Adrenal gland (tissue), 5 donors: ENCODE measurements around the gene AFM.

ENCODE experiments used
- POLR2A ChIP-seq, 2 donors: fragments of 450-650 bp; IDR thresholded peaks; one replicate each; pipeline ENCODE4 v1.6.1; 2017; ENCODE audit warnings: antibody characterized with exemption in 2 of 2, mild to moderate bottlenecking in 2 of 2, moderate library complexity in 1 of 2
- TF ChIP-seq, protein P1 (sequence below), 6 experiments: fragments of 450-650 bp in 4 of 6; fragments of 200-600 bp in 2 of 6; sonication (generic) in 1 of 6; IDR thresholded peaks; 1 replicate in 5 of 6; 2 replicates in 1 of 6; pipeline versions ENCODE4 v1.5.1 to v1.8.0; 2016 to 2021; ENCODE audit warnings: antibody characterized with exemption in 6 of 6, mild to moderate bottlenecking in 2 of 6, moderate library complexity in 1 of 6
- donor health status: DM: no; HTN: no; CAD: no.

DNA sequence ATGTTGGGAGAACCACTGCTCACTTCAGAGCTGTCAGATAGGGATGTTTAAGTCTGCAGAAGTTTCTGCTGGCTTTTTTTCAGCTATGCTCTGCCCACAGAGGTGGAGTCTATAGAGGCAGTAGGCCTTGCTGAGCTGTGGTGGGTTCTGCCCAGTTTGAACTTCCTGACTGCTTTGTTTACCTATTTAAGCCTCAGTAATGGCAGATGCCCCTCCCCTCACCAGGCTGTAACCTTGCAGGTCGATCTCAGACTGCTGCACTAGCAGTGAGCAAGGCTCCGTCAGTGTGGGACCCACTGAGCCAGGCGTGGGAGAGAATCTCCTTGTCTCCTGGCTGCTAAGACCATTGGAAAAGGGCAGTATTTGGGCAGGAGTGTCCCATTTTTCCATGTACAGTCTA, 36.8 kb downstream of the AFM start:
- TF ChIP-seq, protein P1, sequence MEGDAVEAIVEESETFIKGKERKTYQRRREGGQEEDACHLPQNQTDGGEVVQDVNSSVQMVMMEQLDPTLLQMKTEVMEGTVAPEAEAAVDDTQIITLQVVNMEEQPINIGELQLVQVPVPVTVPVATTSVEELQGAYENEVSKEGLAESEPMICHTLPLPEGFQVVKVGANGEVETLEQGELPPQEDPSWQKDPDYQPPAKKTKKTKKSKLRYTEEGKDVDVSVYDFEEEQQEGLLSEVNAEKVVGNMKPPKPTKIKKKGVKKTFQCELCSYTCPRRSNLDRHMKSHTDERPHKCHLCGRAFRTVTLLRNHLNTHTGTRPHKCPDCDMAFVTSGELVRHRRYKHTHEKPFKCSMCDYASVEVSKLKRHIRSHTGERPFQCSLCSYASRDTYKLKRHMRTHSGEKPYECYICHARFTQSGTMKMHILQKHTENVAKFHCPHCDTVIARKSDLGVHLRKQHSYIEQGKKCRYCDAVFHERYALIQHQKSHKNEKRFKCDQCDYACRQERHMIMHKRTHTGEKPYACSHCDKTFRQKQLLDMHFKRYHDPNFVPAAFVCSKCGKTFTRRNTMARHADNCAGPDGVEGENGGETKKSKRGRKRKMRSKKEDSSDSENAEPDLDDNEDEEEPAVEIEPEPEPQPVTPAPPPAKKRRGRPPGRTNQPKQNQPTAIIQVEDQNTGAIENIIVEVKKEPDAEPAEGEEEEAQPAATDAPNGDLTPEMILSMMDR (IDR thresholded peaks at IDR 0.05), result no peak
- TF ChIP-seq POLR2A (IDR thresholded peaks at IDR 0.05), result no peak
